NCI-H1694 treated with DMSO at 0.1 percent for 48 hours (cell line): ENCODE measurements around the gene WNT2B.

ENCODE experiments used
- DNase-seq: peaks from one replicate; lab custom pipeline; 2025; lab: John Stamatoyannopoulos, UW

Gene WNT2B

GRCh38 chr1:112504661-112505399 lies 3.9 kb upstream of the WNT2B start:
- DNase-seq = no peak

GRCh38 chr1:112505400-112505785 lies 3.4 kb upstream of the WNT2B start:
- DNase-seq = no peak

DNA sequence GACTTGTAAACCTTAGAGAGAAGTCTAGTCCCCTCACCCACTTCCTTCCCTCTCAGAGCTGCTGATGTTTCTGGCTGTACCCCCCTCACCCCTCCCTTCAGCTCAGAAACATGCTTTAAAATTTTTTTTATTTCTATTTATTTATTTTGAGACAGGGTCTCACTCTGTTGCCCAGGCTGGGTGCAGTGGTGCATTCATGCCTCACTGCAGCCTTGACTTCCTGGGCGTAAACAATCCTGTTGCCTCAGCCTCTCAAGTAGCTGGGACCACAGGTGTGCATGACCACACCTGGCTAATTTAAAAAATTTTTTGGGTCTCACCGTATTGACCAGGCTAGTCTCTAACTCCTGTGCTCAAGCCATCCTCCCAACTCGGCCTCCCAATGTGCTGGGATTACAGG lies 2.9 kb upstream of the WNT2B start:
- no peak for DNase-seq

- DNase-seq = no peak
Measured at GRCh38 chr1:112506306-112506705, 2.5 kb upstream of the WNT2B start.

GRCh38 chr1:112506731-112507130 lies 2.0 kb upstream of the WNT2B start:
- DNase-seq = no peak

- no peak for DNase-seq
Measured at GRCh38 chr1:112507336-112507735, 1.4 kb upstream of the WNT2B start.

DNA sequence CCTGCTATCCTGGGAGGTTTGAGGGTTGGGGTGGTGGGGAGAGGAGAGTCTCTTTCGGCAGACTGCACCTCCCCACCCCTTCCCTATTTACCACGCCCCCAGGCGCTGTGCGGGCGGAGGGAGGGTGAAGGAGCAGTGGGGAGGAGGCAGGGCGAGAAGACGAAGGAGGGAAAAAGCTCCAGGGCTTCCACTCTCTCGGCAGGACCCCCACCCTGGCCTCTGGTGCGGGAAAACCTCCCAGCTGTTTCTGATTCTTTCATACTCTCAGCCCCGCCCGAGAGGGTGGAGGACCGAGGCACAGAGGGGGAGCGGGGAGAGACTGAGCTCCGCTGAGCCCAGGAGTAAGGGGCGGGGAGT lies 866 bp upstream of the WNT2B start:
- no peak for DNase-seq

GRCh38 chr1:112509005-112509659 lies 367 bp downstream of the WNT2B start:
- DNase-seq = no peak

DNA sequence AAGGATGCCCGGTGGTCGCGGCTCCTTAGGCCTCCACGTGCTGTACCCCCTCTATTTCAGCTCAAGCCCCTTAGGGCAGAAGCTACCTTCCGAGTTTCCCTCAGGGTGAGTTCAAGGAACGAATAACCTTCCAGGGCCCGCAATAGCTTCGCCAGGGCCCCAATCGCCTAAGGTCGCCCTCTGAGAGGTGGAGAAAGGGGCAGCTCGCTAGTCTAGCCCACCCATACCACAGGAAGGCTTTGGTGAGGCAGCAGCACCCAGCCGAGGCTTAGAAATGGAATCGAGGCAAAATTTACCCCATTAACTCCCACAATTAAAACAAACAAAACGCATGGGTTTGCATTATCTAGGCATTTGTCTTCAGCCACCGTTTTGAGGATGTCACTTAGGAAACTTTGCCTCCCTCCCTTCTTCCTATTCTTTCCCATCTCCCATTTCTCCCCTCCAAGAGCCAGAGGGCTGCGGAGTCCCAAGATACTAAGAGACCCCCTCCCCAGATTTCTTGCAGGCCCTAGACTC lies 954 bp downstream of the WNT2B start:
- no peak for DNase-seq

GRCh38 chr1:112510340-112510739 lies 1.6 kb downstream of the WNT2B start:
- DNase-seq = no peak

GRCh38 chr1:112511897-112512296 lies 3.1 kb downstream of the WNT2B start:
- no peak for DNase-seq

DNA sequence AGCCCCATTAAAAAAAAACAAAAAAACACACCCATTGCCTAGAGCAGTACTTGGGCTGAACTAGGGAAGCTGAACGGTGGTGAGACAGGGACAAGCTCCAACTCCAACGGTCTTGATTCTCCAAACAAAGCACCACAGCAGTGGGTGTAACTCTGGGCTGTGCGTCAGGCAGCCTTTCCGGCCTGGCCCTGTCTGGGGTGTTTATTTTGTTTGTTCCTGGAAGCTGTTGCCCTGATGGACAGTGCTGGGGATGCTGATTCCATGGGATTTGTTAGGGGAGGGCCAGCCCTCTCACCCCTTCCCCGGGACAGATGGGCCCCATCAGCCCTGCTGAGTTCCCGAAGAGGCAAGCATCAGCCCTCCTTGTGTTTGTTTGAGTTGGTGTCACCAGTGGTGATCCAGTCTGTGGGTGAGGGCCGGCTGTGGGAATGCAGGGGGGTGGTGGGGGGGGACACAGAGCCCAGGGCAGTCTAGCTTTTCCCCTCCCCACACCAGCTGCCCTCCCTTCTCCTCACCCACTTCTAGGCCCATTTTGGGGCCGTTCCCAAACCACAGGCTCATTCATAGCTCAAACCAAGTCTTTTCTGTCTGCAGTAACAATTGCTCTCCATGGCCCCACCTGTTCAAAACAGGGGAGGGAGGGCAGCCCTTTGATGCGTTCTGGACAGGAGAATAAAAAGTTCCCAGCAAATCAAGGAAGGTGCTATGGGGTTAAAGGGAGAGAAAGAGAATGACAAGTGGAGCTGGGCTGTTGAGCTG lies 4.5 kb downstream of the WNT2B start:
- no peak for DNase-seq

- no peak for DNase-seq
Measured at GRCh38 chr1:112514901-112515300, 6.1 kb downstream of the WNT2B start.

DNA sequence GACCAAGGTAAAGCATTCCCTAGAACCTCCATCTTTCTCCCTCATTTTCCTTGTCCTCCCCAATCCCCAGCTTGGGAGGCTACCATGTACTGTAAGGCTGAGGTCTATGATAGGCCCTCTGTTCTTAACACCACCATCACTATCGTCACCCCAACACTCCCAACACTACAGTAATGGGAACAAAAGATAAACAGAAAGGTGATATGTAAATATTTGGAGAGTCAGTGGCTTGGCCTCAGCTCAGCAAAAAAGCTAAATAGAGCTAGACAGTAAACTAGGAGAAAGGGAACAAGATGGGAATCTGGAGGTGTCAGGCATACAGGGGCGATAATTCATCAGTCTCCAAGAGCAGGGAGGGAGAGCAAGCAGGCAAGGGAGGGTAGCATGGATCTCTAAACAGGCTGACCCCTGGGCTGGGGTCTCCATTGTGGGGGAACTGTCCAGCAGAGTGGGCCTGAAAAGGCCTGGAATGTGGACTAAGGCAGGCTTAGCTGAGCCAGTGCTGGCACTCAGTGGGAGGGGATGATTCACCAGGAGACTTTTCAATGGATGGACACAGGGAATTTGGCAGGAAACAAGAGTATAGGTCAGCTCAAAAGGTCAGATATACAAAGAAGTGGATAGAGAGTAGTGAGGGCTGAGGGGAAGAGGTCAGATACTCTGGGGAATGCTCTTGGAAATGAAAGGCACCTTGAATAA lies 6.7 kb downstream of the WNT2B start:
- DNase-seq = no peak

DNA sequence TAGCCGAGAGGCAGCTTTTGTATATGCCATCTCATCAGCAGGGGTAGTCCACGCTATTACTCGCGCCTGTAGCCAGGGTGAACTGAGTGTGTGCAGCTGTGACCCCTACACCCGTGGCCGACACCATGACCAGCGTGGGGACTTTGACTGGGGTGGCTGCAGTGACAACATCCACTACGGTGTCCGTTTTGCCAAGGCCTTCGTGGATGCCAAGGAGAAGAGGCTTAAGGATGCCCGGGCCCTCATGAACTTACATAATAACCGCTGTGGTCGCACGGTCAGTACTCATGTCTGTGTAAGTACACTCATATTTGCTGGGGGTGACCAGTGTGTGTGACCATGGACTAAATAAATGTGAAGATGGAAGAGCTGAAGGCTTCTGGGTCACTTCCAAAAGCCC lies 7.4 kb downstream of the WNT2B start:
- no peak for DNase-seq

DNA sequence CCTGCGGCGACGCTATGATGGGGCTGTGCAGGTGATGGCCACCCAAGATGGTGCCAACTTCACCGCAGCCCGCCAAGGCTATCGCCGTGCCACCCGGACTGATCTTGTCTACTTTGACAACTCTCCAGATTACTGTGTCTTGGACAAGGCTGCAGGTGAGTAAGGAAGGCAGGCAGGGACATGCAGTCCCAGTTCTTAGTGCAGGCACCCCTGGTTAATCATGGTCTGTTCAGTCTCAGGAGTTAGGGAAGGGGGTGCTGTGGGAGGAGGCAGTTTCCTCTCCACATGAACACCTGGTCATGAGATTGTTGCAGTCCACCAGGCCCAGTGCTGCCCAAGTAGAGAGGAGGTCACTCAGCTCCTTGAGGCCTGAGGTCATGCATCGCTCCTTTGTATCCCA lies 8.5 kb downstream of the WNT2B start:
- DNase-seq = no peak

DNA sequence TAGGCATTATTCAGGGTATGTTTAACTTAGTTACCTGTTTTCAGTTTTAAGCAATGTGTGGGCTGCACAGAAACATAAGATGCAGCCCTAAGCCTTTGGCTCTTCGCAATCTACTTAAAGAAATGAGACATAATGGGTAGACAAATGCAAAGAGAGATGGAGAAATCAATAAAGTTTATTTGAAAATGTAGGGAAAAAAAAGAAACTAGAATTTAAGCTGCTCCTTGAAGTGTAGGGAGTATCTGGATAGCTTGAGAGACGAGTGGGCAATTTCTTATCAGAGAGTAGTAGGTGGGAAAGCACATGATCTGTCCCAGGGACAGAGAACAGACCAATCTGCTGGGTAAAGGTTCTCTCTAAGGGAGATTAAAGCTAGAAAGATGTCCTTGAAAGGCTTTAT lies 8.9 kb downstream of the WNT2B start:
- no peak for DNase-seq

GRCh38 chr1:112518186-112518585 lies 9.4 kb downstream of the WNT2B start:
- no peak for DNase-seq

GRCh38 chr1:112520166-112520565 lies 11.4 kb downstream of the WNT2B start:
- no peak for DNase-seq

DNA sequence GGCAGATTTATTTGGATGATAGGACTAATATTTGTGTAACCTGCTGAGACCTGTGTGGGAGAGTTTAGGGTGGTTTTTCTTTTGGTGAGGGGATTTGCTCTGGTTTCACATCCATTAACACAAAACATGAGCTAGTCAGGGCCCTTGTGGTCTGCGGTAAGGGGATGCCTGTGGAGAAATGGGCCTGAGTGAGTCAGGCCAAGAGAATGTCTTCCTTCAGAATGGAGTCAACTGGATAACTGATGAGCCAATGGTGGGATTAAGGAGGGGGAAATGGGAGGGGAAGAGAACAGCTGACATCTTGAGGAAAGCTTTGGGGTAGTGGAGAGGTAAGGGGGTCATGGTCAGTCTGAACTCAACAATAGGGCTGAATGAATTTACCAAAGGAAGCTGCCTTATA lies 13.9 kb downstream of the WNT2B start:
- no peak for DNase-seq

DNA sequence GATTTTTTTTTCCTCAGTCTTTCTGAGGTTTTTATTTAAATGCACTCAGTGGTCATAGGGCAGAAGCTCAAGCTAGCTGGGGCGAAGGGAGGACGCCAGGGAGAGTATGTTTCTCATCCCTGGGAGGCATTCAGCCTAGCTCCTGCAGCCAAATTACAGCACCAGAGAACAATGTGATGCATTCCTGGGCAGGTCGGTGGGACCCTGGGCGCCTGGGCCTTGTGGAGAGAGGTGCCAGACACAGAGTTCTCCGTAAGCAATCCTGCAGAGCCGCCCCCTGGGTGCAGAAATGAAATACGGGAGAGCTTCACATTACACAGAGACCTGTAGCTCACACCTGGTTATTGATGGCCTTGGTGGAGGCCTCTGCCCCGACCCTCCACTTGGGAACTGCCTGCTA lies 15.5 kb downstream of the WNT2B start:
- no peak for DNase-seq

DNA sequence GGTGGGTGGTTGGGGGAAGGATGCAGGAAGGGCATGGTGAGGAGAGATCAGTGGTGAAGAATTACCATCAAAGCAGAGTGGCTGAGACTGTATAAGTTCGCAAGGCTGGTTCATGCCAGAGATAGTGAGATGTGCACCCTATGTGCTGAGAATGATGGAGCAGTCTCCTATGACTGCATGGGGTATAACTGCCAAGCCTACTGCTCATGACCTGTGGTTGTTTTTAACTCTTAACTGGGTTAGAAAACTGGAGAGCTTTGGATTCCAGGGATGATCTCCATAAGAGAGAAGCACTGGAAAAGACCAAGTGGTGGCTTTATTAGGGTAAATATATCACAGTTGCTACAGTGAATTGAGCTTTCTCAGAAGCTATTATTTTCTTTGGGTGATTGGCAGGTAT lies 16.2 kb downstream of the WNT2B start:
- no peak for DNase-seq
